Stimulated activated CD8-positive, alpha-beta memory T cell treated with anti-CD3 and anti-CD28 coated beads, Interleukin-7, amount 100 ng/mL, for 4 hours (primary cell): ENCODE measurements around the gene PARD3B.
"Not testable (repeated sequence)": the region's sequence is repeated elsewhere in the genome, so short reads cannot be mapped to it uniquely, and the experiment has no call there.

ENCODE experiments used
- DNase-seq, 2 donors: peaks; one replicate each; pipeline ENCODE4 v3.0.0-alpha.2; 2020; ENCODE audit warnings: low read depth in 2 of 2

The PARD3B gene

DNA sequence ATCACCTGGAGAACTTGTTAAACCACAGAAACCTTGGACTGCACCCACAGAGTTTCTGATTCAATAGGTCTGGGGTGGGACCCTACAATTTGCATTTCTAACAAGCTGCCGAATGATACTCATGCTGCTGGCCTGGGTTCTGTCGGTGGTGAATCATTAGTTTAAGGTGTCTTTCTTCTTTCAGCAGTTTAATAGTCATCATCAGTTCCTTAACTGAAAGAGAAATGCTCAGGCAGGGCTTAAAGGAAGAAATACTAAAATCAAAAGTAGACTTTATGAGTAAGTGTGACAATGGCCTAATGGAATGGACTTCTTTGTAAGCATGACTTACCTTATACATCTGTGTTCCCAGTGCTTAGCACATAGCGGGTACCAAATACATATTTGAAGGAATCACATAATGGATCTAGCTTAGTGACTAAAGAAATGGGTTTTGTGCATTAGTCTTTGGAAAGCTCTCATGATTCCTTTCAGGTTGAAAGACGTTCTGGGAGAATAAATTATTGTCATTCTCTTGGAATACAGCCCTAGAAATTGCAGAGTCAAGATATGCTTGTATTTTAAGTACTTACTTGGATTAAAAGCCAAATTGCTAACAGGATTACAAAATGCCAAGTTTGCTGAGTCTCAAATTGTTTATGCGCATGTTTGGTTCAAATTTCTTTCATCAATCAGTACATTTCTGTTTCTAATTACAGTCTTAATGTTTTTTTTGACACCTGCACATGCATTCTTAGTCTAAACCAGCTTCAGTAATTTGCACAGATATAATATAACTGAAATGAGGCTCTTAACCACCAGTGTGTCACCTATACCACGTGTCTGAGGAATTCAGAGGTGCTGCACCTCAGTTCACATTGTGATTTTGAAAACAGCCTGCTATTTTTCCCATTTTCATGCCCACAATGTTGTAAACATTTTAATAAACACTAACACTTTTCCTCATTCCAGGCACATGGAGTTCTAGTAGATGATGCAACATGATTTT lies 916.7 kb downstream of the PARD3B start:
- DNase-seq: no peak

DNA sequence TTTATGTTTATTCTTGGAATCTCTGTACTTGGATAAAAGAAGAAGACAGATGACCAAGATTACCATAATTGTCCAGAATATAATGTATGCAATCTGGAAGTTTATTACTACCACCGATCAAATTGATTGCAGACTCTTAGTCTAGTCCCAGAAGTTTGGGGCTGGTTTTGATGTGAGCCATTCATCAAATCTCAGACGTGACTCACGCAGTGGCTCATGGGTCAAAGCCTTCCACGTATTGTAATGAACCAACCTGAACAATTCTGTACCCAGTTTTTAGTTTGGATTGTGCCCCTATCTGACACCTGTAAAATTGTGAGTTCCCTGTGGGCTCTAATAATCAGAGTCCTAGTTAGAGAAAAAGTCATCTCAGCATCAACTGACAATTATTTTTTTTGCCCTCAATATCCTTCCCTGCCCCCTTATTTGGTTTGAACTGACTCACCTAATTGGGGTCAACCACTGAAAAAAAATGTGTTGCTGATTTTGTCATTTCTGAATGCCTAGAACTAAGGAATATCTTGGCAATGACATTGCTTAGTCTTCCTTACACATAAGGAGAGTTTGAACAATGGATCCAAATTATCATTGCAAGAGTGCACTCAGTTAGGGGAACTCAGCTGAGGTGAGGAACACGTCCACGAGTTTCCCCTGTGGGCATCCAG lies 917.5 kb downstream of the PARD3B start:
- no peak for DNase-seq

- no peak for DNase-seq
These were observed 918.3 kb downstream of the PARD3B start for GRCh38 chr2:205463466-205464025.

DNA sequence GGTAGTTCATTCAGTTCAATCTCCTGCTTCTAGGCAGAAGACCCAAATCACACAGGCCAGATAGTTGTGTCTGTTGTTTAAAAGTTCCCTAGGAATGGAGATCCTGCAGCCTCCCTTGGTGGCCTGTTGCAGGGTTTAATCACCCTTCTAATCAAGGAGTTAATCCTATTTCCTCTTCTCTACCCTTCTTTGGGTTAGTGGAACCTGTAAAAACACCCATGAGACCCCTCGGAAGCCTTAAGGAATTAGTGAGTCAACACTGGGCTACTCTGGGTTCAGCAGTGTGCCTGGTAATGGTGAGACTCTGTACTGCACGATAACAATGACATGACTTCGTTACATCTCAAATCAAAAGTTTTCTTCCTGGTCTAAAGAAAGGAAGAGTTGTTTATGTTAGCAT lies 919.4 kb downstream of the PARD3B start:
- DNase-seq: no peak

DNA sequence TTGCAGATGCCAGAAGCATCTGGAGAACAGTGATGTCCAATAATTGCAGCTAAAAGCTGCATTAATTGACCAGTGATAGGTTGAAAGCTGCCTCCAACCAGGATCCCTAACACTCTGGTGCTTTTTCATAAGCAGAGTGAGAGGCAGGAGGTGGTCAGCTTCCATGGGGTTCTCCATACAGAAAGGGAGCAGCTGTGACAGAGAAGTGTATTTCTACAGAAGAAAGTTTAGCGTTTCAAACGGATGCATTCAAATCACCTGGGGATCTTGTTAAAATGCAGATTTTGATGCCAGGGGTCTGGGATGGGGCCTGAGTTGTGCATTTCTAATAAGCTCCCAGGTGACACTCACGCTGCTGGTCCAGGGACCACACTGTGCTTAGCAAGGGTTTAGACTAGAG lies 920.5 kb downstream of the PARD3B start:
- no peak for DNase-seq

DNA sequence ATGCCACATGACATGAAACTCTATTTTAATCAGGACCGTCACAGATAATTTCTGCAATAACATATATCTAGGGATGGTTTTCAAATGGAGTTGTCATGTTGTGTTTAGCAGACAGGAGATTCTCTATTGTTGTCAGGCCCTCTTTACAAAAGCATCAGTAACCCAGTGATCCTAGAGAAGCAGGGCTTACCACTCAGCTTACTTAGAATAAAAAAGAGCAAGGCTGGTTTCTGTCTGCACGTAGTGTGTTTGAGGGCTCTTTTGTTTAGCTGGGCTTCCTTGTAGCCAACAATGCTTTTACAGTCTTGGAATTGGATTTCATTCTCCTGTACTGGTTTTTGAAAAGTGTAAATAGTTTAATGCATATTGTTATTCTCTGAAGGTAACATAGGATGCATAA lies 926.5 kb downstream of the PARD3B start:
- no peak for DNase-seq

GRCh38 chr2:205473791-205474190 lies 928.5 kb downstream of the PARD3B start:
- no peak for DNase-seq

GRCh38 chr2:205474741-205475415 lies 929.6 kb downstream of the PARD3B start:
- no peak for DNase-seq

DNA sequence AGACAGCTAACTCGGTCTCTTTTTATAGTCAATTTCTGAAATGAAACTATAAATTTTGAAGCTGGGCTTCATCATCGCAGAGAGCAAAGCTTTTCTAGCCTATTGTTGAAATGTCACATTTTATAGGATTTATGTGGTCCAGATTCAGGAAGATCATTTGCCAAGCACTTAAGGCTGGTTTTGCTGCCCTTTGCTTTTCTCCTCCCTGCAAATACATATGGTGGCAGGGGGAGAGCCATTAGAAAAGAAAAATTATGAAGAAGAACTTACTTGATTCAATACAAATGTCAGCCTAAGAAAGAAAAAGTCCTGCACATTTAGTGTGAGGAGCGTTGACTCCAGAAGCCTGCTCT lies 930.1 kb downstream of the PARD3B start:
- DNase-seq: no peak

- DNase-seq: no peak
These were observed 931.9 kb downstream of the PARD3B start for GRCh38 chr2:205477016-205477705.

DNA sequence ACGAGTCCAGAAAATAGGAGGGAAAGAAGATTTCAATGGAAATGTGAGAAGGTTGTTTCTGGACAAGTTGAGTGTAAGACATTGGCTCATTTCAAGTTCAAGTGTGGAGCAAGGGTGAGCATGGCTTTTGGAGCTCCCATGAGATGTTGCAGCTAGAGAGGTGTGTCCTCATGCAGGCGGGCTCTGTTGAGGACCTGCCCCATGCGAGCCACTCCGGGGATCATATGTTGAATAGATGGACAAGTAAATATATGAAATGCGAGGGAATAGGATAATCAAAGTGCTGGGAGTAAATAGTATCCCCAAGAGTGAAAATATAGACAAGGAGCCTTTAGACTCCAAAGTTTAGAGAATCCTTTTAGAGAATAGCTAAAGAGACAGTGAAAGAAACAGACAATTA lies 936.6 kb downstream of the PARD3B start:
- no peak for DNase-seq

- no peak for DNase-seq
These were observed 937.3 kb downstream of the PARD3B start for GRCh38 chr2:205482399-205483081.

DNA sequence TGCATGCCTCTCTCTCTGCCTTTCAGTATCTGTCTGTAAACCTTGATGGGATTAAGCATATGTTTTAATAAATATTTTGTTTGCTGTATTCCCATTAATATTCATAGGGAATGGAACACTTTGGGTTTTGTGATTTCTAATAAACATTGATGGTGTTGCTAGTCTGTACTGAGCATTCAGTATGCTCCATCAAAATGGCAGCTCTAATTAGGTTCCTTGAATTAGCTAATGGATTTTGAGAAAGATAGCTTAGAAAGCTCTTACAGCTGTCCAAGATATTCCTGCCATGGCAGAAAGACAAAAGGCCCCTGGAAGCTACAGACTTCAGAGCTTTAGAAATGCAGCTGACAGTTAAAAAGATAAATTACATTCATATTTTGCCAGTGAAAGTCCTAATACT lies 937.8 kb downstream of the PARD3B start:
- no peak for DNase-seq

DNA sequence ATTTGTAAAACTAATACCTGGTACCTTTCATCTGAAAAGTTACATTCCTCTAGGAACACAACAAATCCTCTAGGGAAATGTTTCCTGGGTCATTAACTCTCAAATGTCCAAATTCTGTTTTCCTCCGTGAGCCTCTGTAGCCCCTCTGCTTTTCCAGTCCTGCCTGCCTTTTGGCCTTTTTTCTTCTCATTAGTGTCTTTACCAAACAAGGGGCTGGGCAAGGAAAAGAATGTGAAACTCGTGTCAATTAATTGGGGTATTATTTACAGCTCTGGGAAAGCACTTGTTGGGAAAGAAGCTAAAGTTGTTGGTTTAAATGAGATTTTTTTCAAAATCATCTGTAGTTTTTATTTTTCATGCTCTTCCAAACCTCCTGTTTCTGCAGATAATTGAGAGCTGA lies 938.9 kb downstream of the PARD3B start:
- DNase-seq: no peak

- no peak for DNase-seq
These were observed 939.5 kb downstream of the PARD3B start for GRCh38 chr2:205484764-205485163.

- not testable (repeated sequence) for DNase-seq
These were observed 948.3 kb downstream of the PARD3B start for GRCh38 chr2:205493528-205493927.

- no peak for DNase-seq
These were observed 949.4 kb downstream of the PARD3B start for GRCh38 chr2:205494537-205495235.

GRCh38 chr2:205495819-205496218 lies 950.5 kb downstream of the PARD3B start:
- DNase-seq: no peak

GRCh38 chr2:205496370-205496769 lies 951.1 kb downstream of the PARD3B start:
- no peak for DNase-seq

DNA sequence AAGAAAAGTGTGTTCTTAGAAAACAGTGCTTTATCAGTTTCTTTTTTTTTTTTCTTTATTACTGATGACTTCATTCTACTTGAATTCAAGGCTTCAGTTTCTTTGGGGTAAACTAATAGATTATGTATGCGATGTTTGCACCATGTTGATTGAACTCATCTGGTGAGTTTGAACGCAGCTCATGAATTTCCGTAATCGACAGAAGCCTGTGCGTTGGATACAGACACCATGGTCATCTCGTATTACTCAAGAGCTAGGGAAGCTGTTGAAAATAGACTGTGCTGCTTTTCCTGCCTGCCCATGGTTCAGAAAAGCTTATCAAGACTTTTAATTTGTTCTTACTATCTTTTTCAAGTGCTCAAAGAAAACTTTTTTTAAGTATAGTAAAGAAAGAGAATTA lies 951.5 kb downstream of the PARD3B start:
- DNase-seq: no peak
